TTC549 (cell line): ENCODE data around the gene MCF2L2.

Experiments used
- FAIRE-seq: peaks from 2 replicates; lab custom pipeline; 2012; peaks lifted over from hg19 to GRCh38; lab: Jason Lieb, UNC

MCF2L2 gene

DNA sequence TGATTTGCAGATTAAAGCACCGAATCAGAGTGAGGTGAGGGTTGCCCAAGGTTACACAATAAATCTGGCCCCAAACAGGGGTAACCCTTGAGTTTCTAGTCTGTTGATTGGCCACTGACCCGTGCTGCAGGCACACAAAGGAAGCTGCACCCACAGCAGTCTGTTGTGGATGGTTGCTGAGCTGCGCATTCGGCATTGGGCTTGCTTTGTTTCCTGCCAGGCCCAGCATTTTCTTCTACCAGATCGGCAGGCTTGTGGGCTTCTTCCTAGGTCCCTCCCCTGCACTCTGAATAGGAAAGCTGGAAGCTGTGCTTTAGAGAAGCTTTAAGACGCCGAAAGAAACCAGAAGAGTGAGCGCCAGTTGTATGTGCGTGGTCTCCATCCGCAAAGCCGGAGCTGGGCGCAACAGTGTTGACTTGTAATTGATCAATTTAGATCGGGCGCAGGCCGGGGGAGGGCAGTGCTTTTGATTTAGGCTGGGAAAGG, 163.2 kb downstream of the MCF2L2 start:
- FAIRE-seq: no peak

DNA sequence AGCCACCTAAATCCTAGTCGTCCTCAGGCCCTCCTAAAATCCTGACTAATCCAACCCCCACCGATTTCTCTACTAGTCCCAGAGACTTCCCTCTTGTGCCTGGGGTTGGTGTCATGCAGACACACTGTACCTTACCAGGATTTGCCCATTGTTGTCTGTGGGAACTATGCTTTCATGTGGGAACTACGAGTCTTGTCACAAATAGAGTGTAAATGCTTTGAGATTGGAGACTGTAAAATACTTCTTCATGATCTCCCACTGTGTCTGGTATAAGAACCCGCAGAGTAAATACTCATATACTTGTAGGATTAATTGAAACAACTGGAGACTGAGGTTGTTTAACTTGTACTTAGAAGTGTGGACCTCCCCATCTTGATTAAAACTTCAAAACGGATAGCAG, 164.2 kb downstream of the MCF2L2 start:
- FAIRE-seq: no peak

DNA sequence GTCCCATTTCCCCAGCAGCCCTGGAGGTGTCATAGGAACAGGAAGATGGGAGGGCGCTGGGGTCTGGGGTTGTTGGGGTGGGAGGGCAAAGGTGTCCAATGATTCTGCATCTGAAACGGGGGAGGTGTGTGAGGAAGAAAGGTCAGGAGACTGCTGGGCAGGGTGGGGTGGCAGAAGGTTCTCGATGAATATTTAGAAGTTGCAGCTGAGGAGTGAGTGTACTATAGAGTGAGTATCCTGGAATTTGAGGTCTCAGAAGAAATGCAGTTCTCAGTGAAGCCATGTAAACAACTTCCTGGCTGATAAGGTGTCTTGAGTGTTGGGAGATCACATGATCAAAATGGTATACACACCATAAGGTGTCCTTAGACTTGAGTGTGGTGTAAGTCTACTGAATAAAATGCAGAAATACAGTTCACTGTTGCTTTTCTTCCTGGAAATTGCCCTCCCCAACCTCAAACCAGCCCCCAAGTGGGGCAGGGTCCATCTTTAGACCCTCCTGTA, 165.5 kb downstream of the MCF2L2 start:
- no peak for FAIRE-seq

DNA sequence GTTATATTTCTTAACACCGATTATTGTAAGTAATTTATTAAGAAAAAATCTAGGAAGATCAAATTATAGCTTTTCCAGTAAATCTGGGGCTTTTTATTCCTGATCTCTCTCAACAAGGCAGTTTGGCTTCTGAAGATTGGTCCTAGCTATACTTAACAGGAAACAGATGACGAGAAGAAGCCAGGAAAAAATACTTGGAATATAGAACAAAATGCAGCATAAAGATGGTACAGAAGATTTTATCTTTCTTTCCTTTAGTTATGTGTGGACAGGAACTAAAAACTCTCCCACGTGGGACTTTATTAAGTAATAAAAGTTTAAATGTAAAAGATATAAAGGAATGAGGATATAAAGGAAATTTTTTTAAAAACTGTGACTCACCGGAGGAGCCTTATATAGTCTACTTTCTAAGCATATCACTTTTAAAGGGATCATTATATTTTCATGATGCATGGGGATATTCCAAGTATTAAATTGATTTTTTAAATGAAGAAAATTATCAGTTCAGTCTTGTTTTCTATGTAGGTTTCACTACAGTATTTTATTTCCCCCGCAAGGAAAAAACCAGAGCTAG, 167.2 kb downstream of the MCF2L2 start:
- FAIRE-seq: no peak

DNA sequence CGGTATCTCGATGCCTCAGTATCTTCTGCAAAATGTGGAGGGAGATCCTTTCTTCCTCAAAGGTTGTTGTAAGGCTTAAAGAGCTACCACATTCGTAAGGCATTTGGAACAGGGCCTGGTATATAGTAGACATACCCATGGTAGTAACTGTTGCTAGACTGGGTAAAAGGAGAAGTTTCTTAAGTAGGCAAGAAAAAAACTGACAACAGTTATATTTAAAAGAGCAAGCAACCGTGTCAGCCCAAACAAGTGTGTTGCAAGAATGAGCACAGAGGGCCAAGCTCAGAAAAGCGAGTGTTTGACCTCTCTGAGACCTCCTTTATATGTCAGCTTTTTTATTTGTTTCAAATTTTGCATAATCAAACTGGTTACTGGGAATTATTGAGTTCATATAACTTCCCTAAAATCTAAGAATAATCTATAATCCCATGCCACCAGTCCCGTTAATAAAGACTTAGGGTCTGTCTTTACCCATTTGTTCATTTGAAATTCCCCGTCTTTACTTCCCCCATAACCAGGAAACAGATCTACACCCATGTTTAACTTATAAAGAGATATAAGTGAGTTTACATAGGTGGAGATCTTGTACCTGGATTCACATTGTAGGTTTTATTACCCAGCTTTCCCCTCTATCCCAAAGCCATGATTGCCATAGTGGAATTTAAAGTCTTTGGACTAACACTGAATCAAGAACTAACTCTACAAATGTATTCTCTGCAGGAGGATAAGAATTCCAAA, 168.1 kb downstream of the MCF2L2 start:
- FAIRE-seq: no peak

DNA sequence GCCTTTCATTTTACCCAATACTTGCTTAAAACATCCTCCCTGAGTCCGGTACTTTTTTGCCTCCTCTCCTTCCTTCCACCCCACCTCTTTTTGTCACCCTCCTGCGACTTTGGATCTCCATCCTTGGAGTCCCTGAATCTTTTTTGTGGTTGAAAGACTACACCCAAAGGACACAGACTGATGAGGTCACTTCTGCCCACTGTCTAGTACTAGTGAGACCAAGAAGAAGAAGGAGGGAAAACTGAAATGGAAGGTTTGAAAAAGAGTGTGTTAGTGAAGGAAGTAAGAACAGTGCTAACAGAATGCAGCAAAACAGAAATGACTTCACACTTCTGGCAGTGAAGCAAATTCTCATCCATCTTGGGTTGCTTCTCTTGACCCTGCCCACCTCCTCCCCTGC, 168.8 kb downstream of the MCF2L2 start:
- no peak for FAIRE-seq

DNA sequence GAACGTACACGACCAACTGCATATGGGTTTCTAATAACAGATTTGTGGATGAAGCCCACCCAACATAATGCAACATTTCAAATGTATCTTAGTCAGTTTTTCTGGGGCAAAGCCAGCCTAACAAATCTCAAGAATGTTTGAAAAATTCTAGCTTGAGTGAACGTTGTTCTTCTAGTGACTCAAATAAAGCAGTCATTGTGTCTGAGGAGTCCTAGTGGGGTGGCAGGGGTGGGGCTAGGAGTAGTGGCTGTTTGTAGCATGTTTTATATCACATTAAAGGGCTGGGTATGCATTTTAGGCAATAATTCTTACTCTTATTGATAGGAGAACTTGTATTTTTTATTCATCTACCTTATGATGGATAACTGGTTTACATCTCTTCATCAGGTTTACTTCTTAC, 169.3 kb downstream of the MCF2L2 start:
- FAIRE-seq: no peak

DNA sequence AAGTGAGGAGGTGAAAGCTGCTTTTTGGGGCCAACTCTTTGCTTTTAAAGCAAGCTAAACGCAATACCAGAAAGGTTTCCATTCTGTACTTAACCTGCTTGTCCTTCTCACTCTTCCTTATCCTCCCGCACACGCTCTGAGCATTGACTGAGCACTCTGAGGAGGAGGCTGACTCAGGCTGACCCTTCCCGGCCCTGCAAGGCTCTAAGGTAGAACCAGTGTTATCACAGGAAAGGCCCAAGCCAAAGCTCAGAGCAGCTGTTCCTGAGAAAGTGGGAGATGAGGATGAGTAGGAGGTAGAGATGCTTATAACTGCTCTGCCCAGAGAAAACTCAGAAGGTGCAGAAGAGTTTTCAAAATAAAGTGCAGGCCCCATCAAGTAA, 173.1 kb downstream of the MCF2L2 start:
- FAIRE-seq: no peak

DNA sequence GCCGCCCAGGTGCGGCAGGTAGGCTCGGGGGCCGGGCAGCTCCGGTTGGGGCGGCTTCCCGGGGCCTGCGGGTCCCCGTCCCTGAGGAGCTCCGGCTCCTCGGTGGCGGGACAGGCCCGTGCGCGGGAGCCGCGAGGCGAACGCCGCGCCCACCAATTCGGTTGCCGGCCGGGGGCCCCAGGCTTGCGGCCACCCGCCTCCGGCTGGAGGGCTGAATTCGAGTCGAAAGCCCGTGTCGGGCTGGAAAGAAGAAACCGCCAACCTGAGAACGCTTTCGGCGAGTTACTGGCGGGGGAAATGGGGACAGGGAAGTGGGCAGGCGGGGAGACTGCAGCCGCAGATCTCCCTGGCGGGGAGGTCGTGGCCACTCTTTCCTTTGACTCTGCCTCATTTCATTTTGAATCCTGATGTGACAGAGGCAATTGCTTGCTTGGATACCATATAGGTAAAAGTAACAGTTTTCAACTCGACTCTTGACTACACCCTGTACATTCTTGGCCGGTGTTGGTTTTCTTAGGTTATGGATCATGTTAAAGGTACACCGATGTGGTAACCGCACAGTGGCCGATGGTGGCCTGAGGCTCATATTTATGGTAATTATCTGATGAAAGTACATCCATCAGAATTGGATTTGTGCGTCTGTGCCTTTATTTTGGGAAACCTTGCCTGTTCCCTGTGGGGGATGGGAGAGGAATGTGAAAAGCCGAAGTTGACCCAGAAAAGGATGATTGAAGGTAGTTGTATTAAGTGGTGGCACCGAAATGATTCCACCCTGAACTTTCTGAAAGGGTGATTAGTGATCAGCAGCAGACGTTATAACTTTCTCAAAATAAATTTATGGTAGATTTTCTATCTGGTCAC, 173.7 kb downstream of the MCF2L2 start:
- FAIRE-seq: no peak

DNA sequence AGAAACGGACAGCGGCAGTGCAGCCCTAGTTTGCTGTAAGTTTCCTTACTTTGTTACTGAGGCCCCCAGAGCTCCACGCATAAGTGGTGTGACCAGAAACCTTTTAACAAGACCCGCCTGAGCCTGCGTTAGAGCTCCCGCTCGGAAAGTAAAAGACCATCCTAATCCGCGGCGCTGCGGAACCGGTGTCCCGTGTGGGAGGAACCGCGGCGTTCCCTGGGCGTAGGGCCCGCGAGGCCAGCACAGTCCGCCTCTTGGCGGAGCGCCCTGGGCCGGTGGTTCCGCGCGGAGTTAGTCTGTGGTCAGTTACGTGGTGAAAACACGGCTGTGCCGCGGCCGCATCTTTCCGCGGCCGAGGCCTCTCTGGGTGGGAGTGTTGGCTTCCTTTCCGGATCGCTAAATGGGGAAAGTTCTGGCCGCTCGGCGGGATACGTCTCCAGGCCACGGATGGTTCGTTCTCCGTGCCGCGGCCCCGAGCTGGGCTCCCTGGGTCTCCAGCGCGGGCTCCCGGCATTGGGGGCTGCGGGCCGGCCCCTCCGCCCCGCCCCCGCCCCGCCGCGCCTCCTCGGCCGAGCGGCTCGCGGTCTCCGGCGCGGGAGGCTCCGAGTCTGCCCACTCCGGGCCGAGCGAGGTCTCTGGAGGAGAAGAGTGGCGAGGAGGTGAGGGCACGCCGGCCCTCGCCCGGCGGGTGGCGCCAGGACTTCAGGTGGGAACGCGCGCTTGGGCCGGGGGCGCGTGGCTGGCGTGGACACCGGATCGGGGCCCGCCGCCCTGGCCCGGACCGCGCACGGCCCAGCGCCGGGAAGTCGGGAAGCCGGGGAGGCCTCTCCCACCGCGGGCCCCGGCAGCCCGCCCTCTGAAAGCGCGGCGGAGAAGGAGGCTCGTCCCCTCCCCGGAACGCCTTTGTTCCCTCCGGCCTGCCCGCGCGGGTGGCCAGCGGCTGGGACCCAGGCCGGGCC, 174.6 kb downstream of the MCF2L2 start:
- no peak for FAIRE-seq

DNA sequence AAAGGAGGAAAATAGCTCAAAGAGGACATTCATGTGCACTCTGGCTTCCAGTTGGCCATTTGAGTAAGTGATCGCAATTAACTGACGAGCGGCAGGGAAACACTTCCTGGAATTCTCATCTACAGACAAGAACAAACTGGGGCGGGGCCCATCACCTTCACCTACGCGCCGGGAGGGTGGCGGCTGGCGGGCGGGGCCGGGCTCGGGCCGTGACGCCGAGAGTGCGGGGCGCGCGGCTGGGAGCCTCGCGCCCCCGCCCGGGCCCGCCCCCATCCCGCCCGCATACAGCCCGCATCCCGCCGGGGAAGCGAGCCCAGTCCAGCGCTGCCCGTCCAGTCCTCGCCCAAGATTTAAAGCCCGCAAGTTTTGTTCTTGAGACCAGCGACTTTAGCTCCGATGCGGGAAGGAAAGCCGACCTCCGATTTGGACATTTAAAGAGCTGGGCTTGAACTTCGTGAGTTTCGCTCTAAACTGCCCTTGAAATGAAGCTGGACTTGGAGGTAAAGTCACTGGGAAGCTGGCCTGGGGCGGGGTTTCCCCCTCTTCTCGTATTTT, 175.4 kb downstream of the MCF2L2 start, which contains the start of gene B3GNT5:
B3GNT5 (plus strand) TSS at position 281 of the 555 bp plus-strand sequence. CDS start 16,546 bp downstream, outside the sequence.
- no peak for FAIRE-seq

DNA sequence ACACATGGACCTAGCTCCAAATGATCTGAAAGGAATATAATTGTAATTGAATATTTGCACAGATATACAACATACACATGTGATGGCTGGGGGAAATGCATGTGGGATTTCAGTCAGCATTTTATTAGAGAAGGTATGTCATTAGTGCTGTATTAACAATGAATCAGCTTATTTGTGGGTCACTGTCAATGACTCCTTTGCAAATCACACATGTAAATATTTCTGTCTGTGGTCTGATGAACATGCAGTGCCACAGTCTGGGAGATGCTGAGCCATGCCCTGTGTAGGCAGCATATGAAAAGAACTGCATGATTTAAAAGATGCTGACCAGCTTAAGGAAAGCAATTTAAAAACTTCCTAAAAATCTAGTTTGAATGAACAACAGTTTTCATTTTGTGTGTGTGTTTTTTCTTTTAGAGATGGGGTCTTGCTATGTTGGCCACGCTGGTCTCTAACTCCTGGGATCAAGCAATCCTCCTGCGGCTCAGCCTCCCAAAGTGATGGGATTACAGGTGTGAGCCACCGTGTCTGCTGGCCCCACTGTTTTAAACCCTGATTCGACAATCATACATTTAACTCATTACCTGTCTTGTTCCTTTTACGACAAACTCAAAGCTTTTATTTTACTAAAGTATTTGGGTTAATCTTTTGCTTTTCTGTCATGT, 176.2 kb downstream of the MCF2L2 start:
- FAIRE-seq: no peak

DNA sequence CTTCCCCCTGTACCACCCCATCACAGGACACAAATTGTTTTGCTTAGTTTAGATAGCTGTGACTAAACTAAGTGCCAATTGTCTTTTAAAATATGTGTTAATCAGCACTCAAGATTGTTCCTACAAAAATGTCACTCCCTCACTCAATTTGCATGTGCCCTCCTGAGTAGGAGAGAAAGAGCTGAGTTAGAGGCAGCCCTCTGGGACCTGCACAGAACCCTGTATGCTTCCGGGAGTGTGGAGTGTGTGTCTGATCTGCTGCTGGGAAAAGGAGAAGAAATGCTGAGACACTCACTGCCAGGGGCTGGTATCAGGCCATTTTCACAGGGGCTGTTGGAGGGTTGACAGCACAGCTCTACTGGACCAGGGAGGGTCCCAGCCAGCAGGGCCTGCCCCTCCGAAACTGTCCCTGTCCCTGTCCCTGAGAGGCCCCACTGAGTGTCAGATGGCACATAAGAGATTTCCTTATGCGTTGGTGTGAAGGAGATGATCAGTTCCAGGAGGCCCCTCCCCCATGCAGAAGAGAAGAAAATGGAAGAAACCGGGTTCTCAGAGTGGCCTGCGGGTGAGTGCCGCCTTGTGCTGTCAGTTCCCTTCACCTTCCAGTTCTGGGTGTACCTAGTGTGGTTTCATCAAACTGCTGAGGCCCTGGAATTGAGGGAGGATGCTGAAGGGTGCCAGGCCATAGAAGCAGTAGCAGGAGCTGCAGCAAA, 179.3 kb downstream of the MCF2L2 start:
- no peak for FAIRE-seq

DNA sequence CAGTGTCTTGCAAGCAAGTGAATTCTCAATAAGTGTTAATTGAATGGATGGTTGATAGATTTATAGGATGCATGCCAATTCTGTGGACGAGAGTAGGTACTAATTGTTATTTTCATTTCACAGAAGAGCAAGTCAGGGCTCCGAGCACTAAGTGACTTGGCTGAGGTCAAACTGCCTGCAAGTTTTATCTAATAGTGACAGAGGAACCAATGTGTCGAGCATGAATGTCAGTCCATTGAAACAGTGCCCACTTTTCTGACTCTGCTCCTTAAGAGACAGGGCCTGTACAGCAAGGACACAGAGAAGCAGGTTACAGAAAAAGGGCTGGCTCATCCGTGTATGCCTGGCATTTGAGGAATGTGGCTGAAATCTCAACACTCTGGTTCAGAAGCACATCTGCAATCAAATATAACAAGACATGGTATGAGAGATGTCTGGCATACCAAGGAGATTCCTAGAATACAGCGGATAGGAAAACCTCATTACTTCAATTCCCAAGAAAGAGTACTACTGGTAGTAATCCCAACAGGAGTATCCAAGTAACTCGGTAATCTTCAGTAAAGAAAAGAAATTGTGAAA, 181.3 kb downstream of the MCF2L2 start:
- FAIRE-seq: no peak

DNA sequence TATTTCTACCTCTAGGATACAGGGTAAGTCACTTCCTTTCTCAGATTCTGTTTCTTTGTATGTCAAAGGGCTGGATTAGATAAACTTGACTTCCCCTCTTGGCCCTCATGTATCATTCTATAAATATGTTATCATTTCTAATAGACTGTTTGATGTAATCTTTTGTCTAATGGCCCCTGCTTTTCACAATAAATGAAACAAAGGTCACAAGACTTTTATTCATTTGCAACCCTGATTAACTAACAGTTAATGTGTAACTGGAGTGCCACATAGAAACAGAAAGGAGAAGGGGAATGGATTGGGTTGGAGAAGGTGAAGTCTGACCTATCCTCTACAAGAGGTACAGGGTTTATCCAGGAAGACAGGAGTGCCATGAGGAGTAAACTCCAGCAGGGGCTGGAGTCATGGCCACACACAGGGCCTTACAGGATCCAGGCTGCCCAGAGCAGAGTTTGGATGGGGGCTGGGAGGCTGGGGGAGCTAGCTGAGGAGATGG, 183.4 kb downstream of the MCF2L2 start:
- no peak for FAIRE-seq

DNA sequence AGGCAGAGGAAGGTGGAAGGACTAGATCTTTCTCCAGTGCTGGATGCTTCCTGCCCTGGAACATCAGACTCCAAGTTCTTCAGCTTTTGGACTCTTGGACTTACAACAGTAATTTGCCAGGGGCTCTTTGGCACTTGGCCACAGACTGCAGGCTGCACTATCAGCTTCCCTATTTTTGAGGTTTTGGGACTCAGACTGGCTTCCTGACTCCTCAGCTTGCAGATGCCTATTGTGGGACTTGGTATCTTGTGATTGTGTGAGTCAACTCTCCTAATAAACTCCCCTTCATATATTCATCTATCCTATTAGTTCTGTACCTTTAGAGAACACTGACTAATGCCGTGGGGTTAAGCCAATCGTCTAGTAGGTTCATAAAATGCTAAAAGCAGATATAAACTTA, 184.2 kb downstream of the MCF2L2 start:
- FAIRE-seq: no peak

DNA sequence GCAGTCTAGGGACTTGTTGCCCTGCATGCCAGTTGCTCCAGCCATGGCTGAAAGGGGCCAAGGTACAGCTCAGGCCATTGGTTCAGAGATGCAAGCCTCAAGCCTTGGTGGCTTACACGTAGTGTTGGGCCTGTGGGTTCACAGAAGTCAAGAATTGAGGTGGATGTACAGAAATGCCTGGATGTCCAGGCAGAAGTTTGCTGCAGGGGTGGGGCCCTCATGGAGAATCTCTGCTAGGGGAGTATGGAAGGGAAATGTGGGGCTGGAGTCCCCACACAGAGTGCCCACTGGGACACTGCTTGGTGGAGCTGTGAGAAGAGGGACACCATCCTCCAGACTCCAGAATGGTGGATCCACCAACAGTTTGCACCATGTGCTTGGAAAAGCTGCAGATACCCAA, 186.0 kb downstream of the MCF2L2 start:
- FAIRE-seq: no peak

DNA sequence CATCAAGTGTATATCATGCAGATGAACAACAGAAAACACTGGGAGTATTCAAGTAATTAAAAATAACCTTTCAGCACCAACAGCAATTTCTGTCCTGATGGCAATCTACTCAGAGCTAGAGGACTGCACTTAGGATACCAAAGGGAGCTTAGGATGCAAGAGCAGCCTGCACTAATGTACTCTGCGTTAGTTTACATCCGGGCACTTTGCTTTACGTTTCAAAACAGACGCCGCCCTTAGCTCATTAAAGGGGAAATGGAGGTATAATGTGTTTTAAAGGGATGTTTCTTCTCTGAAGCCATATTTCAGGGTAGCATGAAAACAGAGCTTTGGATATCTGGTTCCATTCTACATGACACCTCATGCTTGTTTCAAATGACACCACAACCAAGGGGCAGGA, 189.4 kb downstream of the MCF2L2 start:
- FAIRE-seq: no peak

DNA sequence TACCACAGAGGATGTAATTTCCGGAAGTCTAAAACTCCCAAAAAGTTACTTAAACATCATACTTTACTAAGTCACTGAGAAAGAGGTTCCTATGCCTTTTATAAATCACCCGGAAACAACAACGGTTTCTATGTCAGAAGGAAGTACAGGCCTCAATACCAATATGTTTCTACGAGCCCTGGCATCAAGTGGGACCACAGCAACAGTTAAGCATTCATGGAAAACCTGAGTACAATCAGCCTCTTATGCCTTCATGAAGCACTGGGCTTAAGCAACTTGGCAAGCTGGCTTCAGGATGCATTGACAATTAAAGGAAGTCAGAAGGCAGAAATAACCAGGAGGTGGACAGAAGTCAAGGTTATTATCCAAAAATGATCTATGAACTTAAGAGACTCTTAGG, 194.5 kb downstream of the MCF2L2 start:
- FAIRE-seq: no peak

DNA sequence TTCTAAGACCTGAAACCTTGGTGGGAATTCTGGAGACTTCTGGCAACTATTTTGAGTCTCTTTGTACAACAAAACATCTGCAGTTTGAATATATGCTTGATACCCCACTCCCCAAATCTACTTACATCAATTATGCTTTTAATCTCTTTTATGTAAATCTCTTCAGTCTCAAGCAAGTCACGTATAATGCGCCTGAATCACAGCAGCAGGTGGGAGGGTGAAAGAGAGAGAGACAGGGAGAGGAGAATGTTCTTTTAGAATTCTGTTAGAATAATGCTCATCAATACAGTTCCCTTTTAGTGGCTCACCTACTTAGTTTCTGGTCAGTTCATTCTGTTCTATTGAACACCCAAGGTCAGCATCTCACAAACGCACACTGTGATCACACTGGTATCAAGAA, 197.6 kb downstream of the MCF2L2 start:
- FAIRE-seq: no peak
